Embryonic facial prominence (tissue), 1 donor: ENCODE data around the gene PRSS27.

Experiments
- DNase-seq: peaks from one replicate; pipeline ENCODE4 v3.0.0-alpha.2; 2016; ENCODE audit errors: extremely low spot score

The PRSS27 gene

GRCh38 chr16:2720064-2720457, at the start of gene PRSS27:
Gene PRSS27 (minus strand): TSS chr16:2720224. CDS start chr16:2720160, 64 bp downstream.
- no peak for DNase-seq

GRCh38 chr16:2769675-2770056, 49.6 kb upstream of the PRSS27 start:
- no peak for DNase-seq

GRCh38 chr16:2769100-2769529, 49.1 kb upstream of the PRSS27 start:
- DNase-seq: no peak

- DNase-seq: no peak
These were observed 48.5 kb upstream of the PRSS27 start for GRCh38 chr16:2768403-2769089.

- no peak for DNase-seq
These were observed 47.9 kb upstream of the PRSS27 start for GRCh38 chr16:2767891-2768290.

GRCh38 chr16:2767140-2767731, 47.2 kb upstream of the PRSS27 start:
- DNase-seq: no peak

GRCh38 chr16:2766430-2767139, 46.6 kb upstream of the PRSS27 start:
- DNase-seq: no peak

- no peak for DNase-seq
These were observed 45.7 kb upstream of the PRSS27 start for GRCh38 chr16:2765462-2766404.

GRCh38 chr16:2764718-2765117, 44.7 kb upstream of the PRSS27 start:
- DNase-seq: no peak

- DNase-seq: no peak
These were observed 43.1 kb upstream of the PRSS27 start for GRCh38 chr16:2763173-2763572.

- peak; percentile 12 for DNase-seq
These were observed 42.7 kb upstream of the PRSS27 start for GRCh38 chr16:2762711-2763110.

GRCh38 chr16:2761886-2762583, 42.0 kb upstream of the PRSS27 start:
- DNase-seq: no peak

- DNase-seq: no peak
These were observed 41.4 kb upstream of the PRSS27 start for GRCh38 chr16:2761472-2761871.

- DNase-seq: no peak
These were observed 37.3 kb upstream of the PRSS27 start for GRCh38 chr16:2757344-2757743.

GRCh38 chr16:2756288-2757015, 36.4 kb upstream of the PRSS27 start:
- DNase-seq: no peak

- DNase-seq: no peak
These were observed 35.1 kb upstream of the PRSS27 start for GRCh38 chr16:2755158-2755557.

- no peak for DNase-seq
These were observed 33.7 kb upstream of the PRSS27 start for GRCh38 chr16:2753733-2754020.

- peak; percentile 58 for DNase-seq
These were observed 33.1 kb upstream of the PRSS27 start for GRCh38 chr16:2752850-2753732.

- DNase-seq: peak; percentile 91
These were observed 32.2 kb upstream of the PRSS27 start, which contains the start of gene SRRM2 for GRCh38 chr16:2752035-2752849. Gene SRRM2 (plus strand): TSS chr16:2752638. CDS start chr16:2756365, 3,727 bp downstream.
